OCI-LY3 (cell line): ENCODE data around the gene GRIK1.

Experiments used
- EZH2phosphoT487 ChIP-seq: fragments of 200-600 bp; shearing (Covaris generic); IDR thresholded peaks from 2 replicates; pipeline ENCODE4 v1.6.1; 2018; ENCODE audit warnings: antibody characterized with exemption, mixed run types, low read depth
- TF ChIP-seq, protein P1 (sequence below): fragments of 200-600, 300-600 bp; sonication (generic); IDR thresholded peaks from 2 replicates; pipeline ENCODE4 v1.5.1; 2014; ENCODE audit warnings: antibody characterized with exemption, low read length, low read depth

DNA sequence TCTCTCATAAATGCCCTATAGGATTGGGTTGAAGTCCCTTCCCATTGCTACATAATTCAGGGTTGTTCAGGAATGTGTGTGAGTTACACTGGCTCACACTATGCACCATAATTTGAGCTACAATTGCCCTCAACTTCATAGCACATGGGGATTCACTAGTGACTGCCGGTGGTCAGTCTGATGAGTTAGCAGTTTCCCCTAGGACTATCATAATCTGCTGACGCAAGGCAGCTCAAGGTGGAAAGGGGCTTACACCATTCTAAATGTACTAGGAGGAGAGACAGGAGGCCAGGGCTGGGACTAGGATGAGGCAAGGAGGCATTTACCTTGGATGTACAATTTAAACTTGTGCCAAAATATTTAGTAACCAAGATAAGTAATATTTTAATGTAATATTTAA is 224.7 kb downstream of the GRIK1 start:
- TF ChIP-seq, protein P1, sequence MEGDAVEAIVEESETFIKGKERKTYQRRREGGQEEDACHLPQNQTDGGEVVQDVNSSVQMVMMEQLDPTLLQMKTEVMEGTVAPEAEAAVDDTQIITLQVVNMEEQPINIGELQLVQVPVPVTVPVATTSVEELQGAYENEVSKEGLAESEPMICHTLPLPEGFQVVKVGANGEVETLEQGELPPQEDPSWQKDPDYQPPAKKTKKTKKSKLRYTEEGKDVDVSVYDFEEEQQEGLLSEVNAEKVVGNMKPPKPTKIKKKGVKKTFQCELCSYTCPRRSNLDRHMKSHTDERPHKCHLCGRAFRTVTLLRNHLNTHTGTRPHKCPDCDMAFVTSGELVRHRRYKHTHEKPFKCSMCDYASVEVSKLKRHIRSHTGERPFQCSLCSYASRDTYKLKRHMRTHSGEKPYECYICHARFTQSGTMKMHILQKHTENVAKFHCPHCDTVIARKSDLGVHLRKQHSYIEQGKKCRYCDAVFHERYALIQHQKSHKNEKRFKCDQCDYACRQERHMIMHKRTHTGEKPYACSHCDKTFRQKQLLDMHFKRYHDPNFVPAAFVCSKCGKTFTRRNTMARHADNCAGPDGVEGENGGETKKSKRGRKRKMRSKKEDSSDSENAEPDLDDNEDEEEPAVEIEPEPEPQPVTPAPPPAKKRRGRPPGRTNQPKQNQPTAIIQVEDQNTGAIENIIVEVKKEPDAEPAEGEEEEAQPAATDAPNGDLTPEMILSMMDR, result no peak
- no peak for TF ChIP-seq EZH2phosphoT487
